ACC112 (cell line): Measurements from ENCODE around the gene KPNA3.

Source experiments
- H2AFZ ChIP-seq: fragments of 200-600 bp; sonication (generic); one replicate; pipeline ENCODE4 v1.6.0; 2017; ENCODE audit warnings: antibody characterized with exemption, low read length; ENCODE audit not compliant: unreplicated experiment
- H3K27ac ChIP-seq: fragments of 200-600 bp; sonication (generic); 2 replicates; pipeline ENCODE4 v1.5.1; 2014; ENCODE audit warnings: low read depth, mild to moderate bottlenecking, antibody characterized with exemption, low read length, moderate library complexity
- H3K27me3 ChIP-seq: fragments of 200-600 bp; sonication (generic); 2 replicates; pipeline ENCODE4 v1.6.1; 2014; ENCODE audit warnings: mild to moderate bottlenecking, antibody characterized with exemption, low read length, moderate library complexity, mixed read lengths; ENCODE audit not compliant: insufficient read depth
- H3K36me3 ChIP-seq: fragments of 200-600 bp; sonication (generic); 2 replicates; pipeline ENCODE4 v1.6.1; 2016; ENCODE audit warnings: mild to moderate bottlenecking, antibody characterized with exemption, low read length, moderate library complexity, mixed read lengths; ENCODE audit not compliant: insufficient read depth
- H3K4me1 ChIP-seq: fragments of 200-600 bp; sonication (generic); one replicate; pipeline ENCODE4 v1.6.1; 2016; ENCODE audit warnings: low read length, mixed read lengths; ENCODE audit not compliant: insufficient read depth, unreplicated experiment, control insufficient read depth
- H3K4me3 ChIP-seq: fragments of 200-600 bp; sonication (generic); 2 replicates; pipeline ENCODE4 v1.5.1; 2014; ENCODE audit warnings: mild to moderate bottlenecking, low read depth, low read length
- H3K79me2 ChIP-seq: fragments of 200-600 bp; sonication (generic); one replicate; pipeline ENCODE4 v1.6.0; 2016; ENCODE audit warnings: low read length; ENCODE audit not compliant: control insufficient read depth, unreplicated experiment, insufficient read depth

Gene KPNA3, protein sequence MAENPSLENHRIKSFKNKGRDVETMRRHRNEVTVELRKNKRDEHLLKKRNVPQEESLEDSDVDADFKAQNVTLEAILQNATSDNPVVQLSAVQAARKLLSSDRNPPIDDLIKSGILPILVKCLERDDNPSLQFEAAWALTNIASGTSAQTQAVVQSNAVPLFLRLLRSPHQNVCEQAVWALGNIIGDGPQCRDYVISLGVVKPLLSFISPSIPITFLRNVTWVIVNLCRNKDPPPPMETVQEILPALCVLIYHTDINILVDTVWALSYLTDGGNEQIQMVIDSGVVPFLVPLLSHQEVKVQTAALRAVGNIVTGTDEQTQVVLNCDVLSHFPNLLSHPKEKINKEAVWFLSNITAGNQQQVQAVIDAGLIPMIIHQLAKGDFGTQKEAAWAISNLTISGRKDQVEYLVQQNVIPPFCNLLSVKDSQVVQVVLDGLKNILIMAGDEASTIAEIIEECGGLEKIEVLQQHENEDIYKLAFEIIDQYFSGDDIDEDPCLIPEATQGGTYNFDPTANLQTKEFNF

DNA sequence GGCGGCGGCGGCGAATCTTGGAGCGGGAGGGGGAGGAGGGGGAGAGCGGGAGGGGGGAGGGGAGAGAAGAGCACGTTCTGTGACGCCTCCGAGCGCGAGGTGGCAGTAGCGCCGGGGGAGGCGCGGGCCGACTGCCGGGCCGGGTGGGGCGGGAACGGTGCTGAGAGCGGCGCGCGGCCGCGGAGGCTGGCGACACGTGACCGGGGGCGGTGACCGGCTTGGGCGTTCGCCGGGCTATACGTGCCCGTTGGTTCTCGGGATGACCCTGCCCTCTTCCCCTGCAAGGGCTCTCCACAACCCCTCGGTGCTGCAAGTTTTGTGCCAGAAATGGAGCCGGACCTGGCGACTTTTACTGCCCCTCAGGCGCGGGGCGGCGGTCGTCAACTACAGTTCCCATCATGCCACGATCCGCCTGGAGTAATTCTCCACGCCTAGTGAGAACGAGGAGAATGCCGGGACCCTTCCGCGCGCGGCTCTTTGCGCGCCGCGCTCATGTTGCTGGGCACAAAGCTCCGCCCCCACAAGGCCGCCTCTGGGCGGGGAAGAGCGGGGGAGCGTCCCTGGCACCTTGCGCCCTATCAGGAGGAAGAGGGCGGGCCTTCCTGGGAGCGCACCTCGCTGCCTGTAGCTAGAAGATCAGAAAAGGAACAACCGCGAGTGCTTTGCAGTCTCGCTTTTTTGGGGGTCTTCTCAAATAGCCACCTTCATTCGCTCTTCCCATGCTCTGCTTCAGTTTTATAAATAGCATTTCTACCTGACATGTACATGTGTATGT, at the start of gene KPNA3:
Gene KPNA3, minus strand, starts transcription at position 133 of the 775 bp plus-strand sequence. CDS start 176 bp downstream, outside the sequence.
- H3K4me1 ChIP-seq: peaks cover 21% of the 10 kb centered on the region
- H2AFZ ChIP-seq: peak within 1 kb of the TSS; percentile 89
- H3K4me3 ChIP-seq: peak within 1 kb of the TSS; percentile 84
- peaks cover 40% of the 10 kb centered on the region for H3K79me2 ChIP-seq
- peak within 1 kb of the TSS; percentile 90 for H3K27ac ChIP-seq
- H3K36me3 ChIP-seq: no peaks in the 10 kb centered on the region
- no peaks in the 10 kb centered on the region for H3K27me3 ChIP-seq

DNA sequence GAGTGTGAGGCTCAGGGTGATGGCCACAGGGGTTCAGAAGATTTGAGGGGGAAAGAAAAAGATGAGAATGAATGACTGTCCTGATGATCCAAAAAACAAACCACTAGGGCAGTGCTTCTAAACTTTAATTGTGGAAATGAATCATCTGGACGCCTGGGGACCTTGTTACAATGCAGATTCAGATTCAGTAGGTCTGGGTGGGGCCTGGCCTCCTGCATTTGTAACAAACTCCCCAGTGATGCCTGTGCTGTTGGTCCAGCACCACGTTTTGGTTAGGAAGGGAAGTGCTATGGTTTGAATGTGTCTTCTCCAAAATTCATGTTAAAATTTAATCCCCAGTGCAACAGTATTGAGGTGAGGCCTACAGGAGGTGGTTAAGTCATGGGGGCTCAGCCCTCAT, 49.5 kb upstream of the KPNA3 start:
- Histone ChIP-seq H2AFZ (no peak overlapping the region), H3K4me1 (no peaks in the 10 kb centered on the region), H3K27me3 (no peaks in the 10 kb centered on the region), H3K4me3 (no peak overlapping the region), H3K36me3 (no peaks in the 10 kb centered on the region), H3K27ac (no peak overlapping the region), H3K79me2 (no peaks in the 10 kb centered on the region)

DNA sequence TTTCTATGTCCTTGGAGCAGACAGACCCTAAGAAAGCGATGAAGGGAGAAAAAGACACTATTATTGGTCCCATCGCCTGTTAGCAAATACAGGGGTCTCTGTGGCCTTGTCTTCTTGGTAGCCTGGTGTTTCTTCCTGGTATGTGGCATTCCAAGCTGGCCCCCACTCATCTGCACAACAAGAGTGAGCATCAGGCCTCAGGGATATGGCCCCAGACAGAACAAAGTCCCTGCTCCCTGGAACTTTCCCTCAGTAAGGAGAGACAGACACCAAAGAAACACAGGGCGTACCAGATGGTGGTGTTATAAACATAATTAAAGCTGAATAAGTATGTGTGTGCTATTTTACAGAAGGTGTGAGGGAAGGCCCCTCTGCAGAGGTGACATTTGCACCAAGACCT, 48.2 kb upstream of the KPNA3 start:
- Histone ChIP-seq H3K4me3 (no peak overlapping the region), H3K27me3 (no peaks in the 10 kb centered on the region), H3K4me1 (no peaks in the 10 kb centered on the region)

DNA sequence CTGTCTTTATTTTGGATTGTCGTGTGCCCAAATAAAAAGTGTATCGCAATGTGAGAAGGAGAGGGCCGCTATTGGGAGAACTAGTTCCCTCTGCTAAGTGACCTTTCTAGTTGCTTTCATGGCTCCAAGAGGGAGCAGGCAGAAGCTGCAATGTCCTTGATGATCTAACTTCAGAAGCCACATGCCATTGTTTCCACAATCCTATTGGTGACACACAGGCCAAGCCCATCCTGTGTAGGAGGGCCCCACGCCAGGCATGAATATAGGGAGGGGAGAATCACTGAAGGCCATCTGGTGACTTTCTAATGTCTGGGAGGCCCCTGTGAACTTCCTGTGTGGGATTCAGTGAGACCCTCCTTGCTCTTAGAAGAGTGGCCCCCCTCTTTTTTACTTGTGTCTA, 47.8 kb upstream of the KPNA3 start:
- H3K4me1 ChIP-seq: no peaks in the 10 kb centered on the region
- H2AFZ ChIP-seq: no peak overlapping the region
- H3K4me3 ChIP-seq: no peak overlapping the region
- H3K36me3 ChIP-seq: no peaks in the 10 kb centered on the region
- no peaks in the 10 kb centered on the region for H3K27me3 ChIP-seq
- no peaks in the 10 kb centered on the region for H3K79me2 ChIP-seq
- no peak overlapping the region for H3K27ac ChIP-seq

More for the DNA sequence above, 48.2 kb upstream of the KPNA3 start:
- Histone ChIP-seq H3K36me3 (no peaks in the 10 kb centered on the region), H3K27ac (no peak overlapping the region), H2AFZ (no peak overlapping the region), H3K79me2 (no peaks in the 10 kb centered on the region)

DNA sequence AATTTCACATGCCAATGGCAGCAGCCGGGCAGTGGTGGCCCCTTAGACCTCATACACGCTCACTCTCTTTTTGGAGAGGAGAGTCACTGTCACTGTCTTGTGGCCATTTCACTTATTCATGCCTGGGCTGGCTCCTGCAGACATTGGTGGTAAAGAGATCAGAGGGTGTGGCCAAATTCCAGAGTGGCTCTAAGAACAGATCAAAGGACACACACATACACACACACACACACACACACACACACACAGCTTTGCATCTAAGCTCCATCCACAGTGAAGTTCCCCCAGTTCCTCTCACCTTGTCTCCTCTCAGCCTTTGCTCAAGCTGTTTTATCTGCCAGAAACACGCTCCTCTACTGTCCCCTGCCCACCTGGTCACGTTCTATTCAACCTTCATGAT, 46.5 kb upstream of the KPNA3 start:
- Histone ChIP-seq H3K36me3 (no peaks in the 10 kb centered on the region), H3K27ac (no peak overlapping the region), H2AFZ (no peak overlapping the region), H3K4me1 (no peaks in the 10 kb centered on the region), H3K79me2 (no peaks in the 10 kb centered on the region), H3K4me3 (no peak overlapping the region), H3K27me3 (no peaks in the 10 kb centered on the region)

DNA sequence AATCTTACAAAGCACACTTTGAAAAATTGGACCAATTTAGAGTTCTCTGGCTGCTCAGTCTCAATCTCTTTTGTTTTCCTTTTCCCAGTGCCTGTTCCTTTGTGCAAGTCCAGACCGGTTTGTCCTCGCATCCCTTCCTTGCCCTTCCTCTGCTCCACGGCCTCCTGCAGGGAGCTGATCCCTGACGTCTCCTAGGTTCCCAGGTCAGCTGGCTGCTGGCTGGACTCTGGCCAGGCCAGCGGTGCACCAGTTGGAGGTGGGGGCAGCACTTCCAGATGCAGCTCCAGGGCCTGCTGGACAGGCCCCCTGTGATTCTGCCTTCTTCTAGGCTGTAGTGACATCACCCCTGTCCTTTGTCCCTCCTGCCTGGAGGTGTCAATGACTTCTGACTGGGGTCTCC, 44.0 kb upstream of the KPNA3 start:
- no peaks in the 10 kb centered on the region for H3K4me1 ChIP-seq
- no peaks in the 10 kb centered on the region for H3K36me3 ChIP-seq
- H2AFZ ChIP-seq: no peak overlapping the region
- no peak overlapping the region for H3K4me3 ChIP-seq
- H3K79me2 ChIP-seq: no peaks in the 10 kb centered on the region
- no peak overlapping the region for H3K27ac ChIP-seq
- no peaks in the 10 kb centered on the region for H3K27me3 ChIP-seq

DNA sequence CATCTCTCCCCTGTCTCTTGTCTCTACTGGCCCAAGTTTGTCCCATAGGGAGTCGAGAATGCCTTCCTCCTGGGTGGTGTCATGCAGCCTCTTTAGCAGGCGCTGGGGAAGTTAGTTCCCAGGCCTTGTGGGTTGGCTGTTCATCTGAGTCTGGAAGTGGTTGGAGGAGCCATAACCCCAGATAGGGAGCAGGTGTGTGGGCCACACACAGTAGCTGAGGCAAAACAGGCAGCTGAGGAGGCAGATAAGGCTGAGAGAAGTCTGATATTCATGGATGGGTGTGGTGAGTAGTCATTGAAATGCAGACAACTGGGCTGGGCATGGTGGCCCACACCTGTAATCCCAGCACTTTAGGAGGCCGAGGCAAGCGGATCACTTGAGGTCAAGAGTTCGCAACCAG, 40.9 kb upstream of the KPNA3 start:
- Histone ChIP-seq H3K4me1 (no peaks in the 10 kb centered on the region), H2AFZ (no peak overlapping the region), H3K27ac (no peak overlapping the region), H3K79me2 (no peaks in the 10 kb centered on the region), H3K4me3 (no peak overlapping the region), H3K36me3 (no peaks in the 10 kb centered on the region), H3K27me3 (no peaks in the 10 kb centered on the region)

DNA sequence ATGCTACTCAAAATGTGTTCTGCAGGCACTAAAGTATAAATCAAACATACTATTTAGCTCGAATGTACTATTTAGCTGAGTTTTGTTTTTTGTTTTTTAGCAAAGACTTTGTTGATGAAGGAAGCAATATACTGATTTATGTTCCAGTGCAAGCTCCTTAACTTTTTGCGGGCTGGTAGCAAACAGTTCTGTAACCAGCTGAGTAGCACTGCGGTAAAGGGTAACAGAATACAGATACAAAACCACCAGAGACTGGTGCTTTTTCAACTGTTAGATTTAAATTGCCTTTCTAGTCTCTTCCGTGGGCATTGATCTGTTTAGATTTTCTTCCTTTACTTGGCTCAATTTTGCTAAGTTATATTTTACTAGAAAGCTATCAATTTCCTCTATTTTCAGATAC, 39.0 kb upstream of the KPNA3 start:
- Histone ChIP-seq H3K4me1 (no peaks in the 10 kb centered on the region), H2AFZ (no peak overlapping the region), H3K79me2 (no peaks in the 10 kb centered on the region), H3K4me3 (no peak overlapping the region), H3K36me3 (no peaks in the 10 kb centered on the region), H3K27ac (no peak overlapping the region), H3K27me3 (no peaks in the 10 kb centered on the region)

DNA sequence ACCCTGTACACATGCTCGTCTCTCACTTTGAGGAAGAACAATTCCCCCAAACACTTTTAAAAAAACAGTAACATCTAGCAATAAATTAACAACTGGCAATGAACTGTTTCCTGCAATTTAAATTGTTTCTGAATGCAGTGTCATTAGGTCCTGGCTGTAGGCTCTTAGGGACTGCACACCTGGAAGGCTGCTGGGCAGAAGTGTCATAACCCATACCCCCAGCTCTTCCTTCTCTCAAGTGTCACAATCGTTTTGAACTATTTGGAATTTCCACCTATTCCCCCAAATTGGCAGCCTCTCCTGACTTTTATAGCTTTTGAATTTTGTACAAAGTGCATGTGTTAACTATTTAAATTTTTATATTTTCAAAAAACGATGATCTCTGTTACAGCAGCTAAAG, 38.2 kb upstream of the KPNA3 start:
- H2AFZ ChIP-seq: no peak overlapping the region

DNA sequence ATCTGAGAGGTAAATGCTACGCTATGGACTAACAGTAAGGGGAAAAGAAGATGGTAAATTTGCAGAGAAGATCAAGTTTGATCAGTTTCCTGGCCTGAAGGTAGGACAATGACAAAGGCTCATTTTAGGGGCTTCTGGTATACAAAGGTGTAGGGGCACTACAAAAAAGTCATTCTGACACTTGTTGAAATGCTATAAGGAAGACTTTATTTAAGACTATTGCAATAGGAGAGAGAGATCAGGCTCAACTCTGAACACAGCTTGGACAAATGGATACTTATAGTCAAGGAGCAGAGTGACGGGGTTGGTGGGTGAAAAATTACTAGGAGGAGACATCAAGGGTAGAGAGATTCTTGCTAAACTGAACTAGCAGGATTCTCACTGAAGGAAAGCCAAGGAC, 37.2 kb upstream of the KPNA3 start:
- Histone ChIP-seq H3K27me3 (no peaks in the 10 kb centered on the region), H3K36me3 (no peaks in the 10 kb centered on the region), H2AFZ (no peak overlapping the region), H3K27ac (no peak overlapping the region), H3K4me1 (no peaks in the 10 kb centered on the region), H3K4me3 (no peak overlapping the region), H3K79me2 (no peaks in the 10 kb centered on the region)

More for the DNA sequence above, 38.2 kb upstream of the KPNA3 start:
- no peak overlapping the region for H3K27ac ChIP-seq
- H3K4me1 ChIP-seq: no peaks in the 10 kb centered on the region
- H3K27me3 ChIP-seq: no peaks in the 10 kb centered on the region
- no peaks in the 10 kb centered on the region for H3K79me2 ChIP-seq
- no peak overlapping the region for H3K4me3 ChIP-seq
- H3K36me3 ChIP-seq: no peaks in the 10 kb centered on the region
